Activated T-helper 17 cell treated with anti-CD3 and anti-CD28 coated beads, Interleukin-2, amount 50 U/mL, for 72 hours (primary cell): Measurements from ENCODE around the gene PPP1R10. TPM values are rescaled to one million over a fixed set of nuclear protein-coding genes. Genes with fewer than 3 reads are reported as not detected.
"Not testable (repeated sequence)": the region's sequence is repeated elsewhere in the genome, so short reads cannot be mapped to it uniquely, and the experiment has no call there.

Experiments
- ATAC-seq: fragments of 150-1000 bp; cut with Tn5 transposase; replicated peaks from 2 replicates; pipeline ENCODE4 v1.10.0; 2021; ENCODE audit warnings: mild to moderate bottlenecking, moderate library complexity
- H3K27ac Mint-ChIP-seq: one replicate; pipeline ENCODE4 v1.8.0; 2022; ENCODE audit warnings: mixed read lengths
- H3K27me3 Mint-ChIP-seq: one replicate; pipeline ENCODE4 v1.8.0; 2022; ENCODE audit warnings: mixed read lengths
- H3K36me3 Mint-ChIP-seq: one replicate; pipeline ENCODE4 v1.8.0; 2022; ENCODE audit warnings: low read depth, mild to moderate bottlenecking, mixed read lengths
- H3K4me1 Mint-ChIP-seq: one replicate; pipeline ENCODE4 v1.8.0; 2022; ENCODE audit warnings: mixed read lengths
- H3K4me3 Mint-ChIP-seq: one replicate; pipeline ENCODE4 v1.8.0; 2022; ENCODE audit warnings: mild to moderate bottlenecking, mixed read lengths
- H3K9me3 Mint-ChIP-seq: one replicate; pipeline ENCODE4 v1.8.0; 2022; ENCODE audit warnings: mixed read lengths
- total RNA-seq, 2 donors: library from RNA; stranded (reverse); gene quantifications; one replicate each; pipeline ENCODE4 v1.2.3, GENCODE V29; 2022

Gene PPP1R10
- total RNA-seq, result 100 to 1,000 TPM in 1 of 2 donors, 10 to 100 TPM in 1; 85.9 to 101 TPM

DNA sequence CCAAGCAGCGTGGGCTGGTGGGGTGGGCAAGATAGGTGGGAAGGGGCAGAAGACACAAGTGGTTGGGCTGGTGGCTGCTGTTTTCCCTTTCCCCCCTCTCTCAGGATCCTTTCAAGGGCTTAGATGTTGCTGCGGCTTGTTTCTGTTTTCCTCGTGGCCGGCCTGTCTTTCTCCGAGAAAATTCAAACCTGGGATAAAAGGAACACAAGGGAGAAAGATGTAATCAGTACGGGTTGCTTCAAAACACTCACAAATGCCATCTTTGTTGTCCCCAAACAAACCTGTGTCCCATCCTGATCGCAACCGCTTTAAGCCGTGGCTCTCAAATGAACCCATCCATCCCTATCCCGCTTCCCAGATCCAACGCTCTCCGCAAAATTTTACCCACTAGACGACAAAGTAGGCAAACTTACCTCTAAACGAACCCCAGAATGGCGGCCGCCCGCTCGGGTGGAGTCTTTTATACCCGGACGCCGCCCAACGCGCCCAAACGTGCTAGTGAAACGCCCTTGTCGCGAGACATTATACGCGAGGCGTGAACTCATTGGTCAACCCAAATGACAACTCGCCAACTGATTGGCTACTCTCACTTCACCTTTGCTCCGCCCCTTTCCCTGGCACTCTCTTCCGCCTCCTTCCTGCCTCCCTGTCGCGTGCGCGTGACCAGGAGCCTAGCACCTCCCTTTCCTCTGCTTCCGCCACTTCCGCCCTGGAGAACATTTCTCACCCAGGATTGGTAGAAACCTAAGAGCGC, at the start of gene PPP1R10:
Gene PPP1R10 (minus strand): TSS at position 433 of the 754 bp plus-strand sequence. CDS start 7,299 bp downstream, outside the sequence.
- Mint-ChIP-seq H3K27me3 (no peaks in the 10 kb centered on the region), H3K4me1 (peaks cover 20% of the 10 kb centered on the region), H3K4me3 (peak within 1 kb of the TSS; percentile 94), H3K9me3 (no peaks in the 10 kb centered on the region), H3K36me3 (peaks cover 95% of the 10 kb centered on the region), H3K27ac (peak within 1 kb of the TSS; percentile 100)
- ATAC-seq, result peak; percentile 84

DNA sequence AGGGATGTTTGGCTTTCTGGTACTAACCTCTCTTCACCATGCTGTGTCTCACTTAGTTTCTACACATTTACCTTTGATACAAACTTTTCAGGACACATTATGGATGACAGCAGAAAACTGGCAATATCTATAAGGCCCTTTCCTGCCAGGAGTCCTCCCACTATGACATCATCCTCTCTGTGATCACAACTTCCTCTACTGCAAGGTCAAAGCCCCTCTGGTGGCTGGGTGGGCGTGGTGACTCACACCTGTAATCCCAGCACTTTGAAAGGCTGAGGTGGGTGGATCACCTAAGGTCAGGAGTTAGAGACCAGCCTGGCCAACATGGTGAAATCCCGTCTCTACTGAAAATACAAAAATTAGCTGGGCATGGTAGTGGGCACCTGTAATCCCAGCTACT, 49.3 kb upstream of the PPP1R10 start:
- not testable (repeated sequence) for H3K9me3 Mint-ChIP-seq, H3K27me3 Mint-ChIP-seq
- ATAC-seq, result peak; percentile 94
- peak overlapping the region; percentile 83 for H3K27ac Mint-ChIP-seq
- peak overlapping the region; percentile 29 for H3K4me3 Mint-ChIP-seq
- peaks cover 24% of the 10 kb centered on the region for H3K4me1 Mint-ChIP-seq
- peaks cover 92% of the 10 kb centered on the region for H3K36me3 Mint-ChIP-seq

DNA sequence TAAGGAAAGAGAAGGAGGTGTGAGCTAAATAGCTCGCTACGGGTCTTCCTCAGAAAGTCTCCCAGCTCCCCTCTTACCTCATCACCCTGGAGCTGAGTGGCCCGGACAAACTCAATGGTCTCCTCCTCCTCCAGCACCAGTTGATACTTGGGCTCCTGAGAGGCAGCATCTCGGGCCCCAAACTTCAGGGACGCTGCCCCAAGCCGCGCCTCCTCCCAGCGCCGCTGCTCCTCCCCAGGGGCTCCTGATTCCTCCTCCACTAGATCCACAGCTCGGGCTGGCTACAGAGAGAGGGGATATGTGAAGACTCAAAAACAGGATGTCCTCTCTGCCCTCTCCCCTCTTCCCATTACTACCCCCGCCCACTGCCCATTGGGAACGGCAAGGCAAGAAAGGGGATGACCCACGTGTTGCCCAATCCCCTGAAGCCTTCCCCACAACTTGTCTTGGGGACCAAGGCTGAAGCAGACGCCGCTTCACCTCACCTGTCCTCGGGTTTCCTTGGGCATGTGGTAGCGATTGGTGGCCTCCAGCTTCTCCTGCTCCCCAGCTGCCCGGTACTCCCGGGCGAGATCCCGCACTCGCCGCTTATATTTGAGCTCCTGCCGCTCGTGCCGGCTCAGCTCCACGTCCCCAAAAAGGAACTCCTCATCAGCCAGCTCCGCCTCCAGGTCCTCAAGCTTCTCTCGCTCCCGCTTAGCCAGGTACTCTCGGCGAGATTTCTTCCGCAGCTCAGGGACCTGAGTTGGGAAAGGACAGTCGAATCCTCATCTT, 48.1 kb upstream of the PPP1R10 start:
- H3K27ac Mint-ChIP-seq, result peak overlapping the region; percentile 83
- H3K4me3 Mint-ChIP-seq, result no peak overlapping the region
- no peak for ATAC-seq
- H3K4me1 Mint-ChIP-seq, result peaks cover 19% of the 10 kb centered on the region
- H3K36me3 Mint-ChIP-seq, result peaks cover 88% of the 10 kb centered on the region
- H3K27me3 Mint-ChIP-seq, result no peaks in the 10 kb centered on the region
- no peaks in the 10 kb centered on the region for H3K9me3 Mint-ChIP-seq

DNA sequence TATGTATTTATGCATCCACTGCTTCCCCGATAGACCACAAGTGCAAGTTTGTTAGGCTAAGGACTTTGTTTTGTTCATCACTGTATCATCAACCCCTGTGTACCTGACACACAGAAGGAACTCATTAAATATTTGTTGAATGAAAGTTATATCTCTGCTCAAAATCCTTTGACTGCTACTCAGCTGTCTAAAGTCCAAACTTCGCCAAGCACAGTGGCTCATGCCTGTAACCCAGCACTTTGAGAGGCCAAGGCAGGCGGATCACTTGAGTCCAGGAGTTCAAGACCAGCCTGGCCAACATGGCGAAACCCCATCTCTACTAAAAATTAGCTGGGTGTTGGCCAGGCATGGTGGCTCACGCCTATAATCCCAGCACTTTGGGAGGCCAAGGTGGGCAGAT, 40.9 kb upstream of the PPP1R10 start:
- H3K27ac Mint-ChIP-seq, result peak overlapping the region; percentile 34
- not testable (repeated sequence) for H3K9me3 Mint-ChIP-seq, H3K27me3 Mint-ChIP-seq, ATAC-seq, H3K4me3 Mint-ChIP-seq
- peaks cover 97% of the 10 kb centered on the region for H3K36me3 Mint-ChIP-seq
- peaks cover 17% of the 10 kb centered on the region for H3K4me1 Mint-ChIP-seq

- Mint-ChIP-seq H3K27ac (peak overlapping the region; percentile 34), H3K36me3 (peaks cover 97% of the 10 kb centered on the region), H3K9me3 (no peaks in the 10 kb centered on the region), H3K4me3 (no peak overlapping the region), H3K4me1 (peaks cover 17% of the 10 kb centered on the region), H3K27me3 (no peaks in the 10 kb centered on the region)
- ATAC-seq, result no peak
These were observed 40.4 kb upstream of the PPP1R10 start for GRCh38 chr6:30657454-30657853.

DNA sequence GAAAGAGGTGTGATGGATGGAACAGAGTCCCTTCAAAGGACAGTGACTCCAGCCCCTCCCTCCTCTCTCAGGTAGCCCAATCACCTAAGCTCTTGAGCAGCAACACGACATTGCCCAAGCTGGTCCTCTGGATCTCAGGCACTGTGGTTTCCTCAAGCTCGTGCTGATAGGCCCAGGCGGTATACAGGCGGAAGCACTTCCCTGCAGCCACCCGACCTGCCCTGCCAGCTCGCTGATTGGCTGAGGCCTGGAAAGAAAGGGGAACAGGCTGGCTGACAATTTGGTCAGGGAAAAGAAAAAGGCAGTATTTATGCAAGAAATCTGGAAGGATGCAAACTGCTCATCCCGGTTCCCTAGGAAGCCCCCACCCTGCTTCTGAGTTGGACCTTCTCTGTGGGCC, 39.5 kb upstream of the PPP1R10 start:
- Mint-ChIP-seq H3K36me3 (peaks cover 97% of the 10 kb centered on the region), H3K4me3 (no peak overlapping the region), H3K4me1 (peaks cover 11% of the 10 kb centered on the region), H3K27me3 (no peaks in the 10 kb centered on the region), H3K9me3 (no peaks in the 10 kb centered on the region), H3K27ac (peak overlapping the region; percentile 34)
- ATAC-seq, result no peak

DNA sequence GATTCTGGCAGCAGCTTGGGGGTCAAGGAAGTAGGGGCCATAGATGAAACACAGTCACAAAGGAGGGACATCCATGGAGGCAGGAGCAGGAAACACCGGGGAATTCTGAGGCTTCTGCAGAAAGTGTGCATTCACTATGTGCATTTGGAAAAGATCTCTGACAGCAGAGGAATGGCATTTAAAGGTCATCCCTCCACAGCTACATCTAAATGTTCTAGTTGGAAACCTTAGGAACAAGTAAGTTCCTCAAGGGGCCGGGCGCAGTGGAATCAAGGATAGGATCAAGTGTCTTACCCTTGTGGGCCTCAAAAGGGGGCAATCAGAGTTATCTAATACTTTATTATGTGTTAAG, 38.7 kb upstream of the PPP1R10 start:
- peaks cover 10% of the 10 kb centered on the region for H3K4me1 Mint-ChIP-seq
- ATAC-seq, result no peak
- H3K36me3 Mint-ChIP-seq, result peaks cover 99% of the 10 kb centered on the region
- H3K27me3 Mint-ChIP-seq, result no peaks in the 10 kb centered on the region
- H3K27ac Mint-ChIP-seq, result peak overlapping the region; percentile 34
- no peaks in the 10 kb centered on the region for H3K9me3 Mint-ChIP-seq
- no peak overlapping the region for H3K4me3 Mint-ChIP-seq

DNA sequence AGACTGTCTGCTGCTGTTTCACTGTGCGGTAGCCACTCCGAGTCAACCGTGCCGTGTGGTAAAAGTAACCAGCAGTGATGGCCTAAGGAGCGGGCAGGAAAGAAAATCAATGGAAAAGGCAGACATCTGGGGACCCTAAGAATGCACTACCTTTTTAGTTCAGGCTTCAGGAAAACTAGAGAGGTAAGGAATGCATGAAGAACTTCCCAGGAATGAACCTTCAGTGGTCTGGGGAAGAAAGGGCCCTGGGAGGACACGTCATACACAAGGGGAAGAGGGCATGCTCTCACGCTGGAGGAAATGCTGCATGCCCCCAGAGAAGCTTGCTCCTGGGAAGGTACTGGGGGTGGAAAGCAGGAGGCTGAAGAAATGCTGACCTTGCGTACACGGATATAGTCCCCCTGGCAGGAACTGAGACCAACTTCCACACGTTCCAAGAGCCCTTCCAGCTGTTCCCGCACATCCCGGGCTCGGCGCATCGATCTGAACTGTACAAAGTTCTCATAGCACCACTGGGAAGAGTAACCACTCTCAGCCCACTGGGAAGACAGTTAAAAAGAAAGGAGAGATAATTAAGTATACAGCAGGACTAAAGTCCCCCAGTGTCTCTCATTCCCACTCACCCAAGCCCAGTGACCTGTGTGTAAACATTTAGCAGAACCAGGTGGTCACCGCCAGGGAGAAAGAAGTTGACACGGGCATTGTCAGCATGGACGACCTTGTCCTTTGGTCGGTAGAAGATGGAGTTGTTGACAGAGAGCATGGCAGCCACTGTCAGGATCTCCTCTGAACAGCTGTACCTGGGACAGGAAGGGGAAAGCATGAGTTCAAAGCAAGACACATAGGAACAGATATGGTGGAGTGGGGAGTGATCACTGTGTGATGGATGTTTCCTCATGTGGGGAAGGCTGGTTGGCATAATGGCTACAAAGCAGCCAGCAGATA, 38.0 kb upstream of the PPP1R10 start:
- H3K9me3 Mint-ChIP-seq, result no peaks in the 10 kb centered on the region
- no peak overlapping the region for H3K4me3 Mint-ChIP-seq
- peaks cover 8% of the 10 kb centered on the region for H3K4me1 Mint-ChIP-seq
- ATAC-seq, result no peak
- H3K36me3 Mint-ChIP-seq, result peaks cover 99% of the 10 kb centered on the region
- H3K27ac Mint-ChIP-seq, result peak overlapping the region; percentile 34
- H3K27me3 Mint-ChIP-seq, result no peaks in the 10 kb centered on the region

DNA sequence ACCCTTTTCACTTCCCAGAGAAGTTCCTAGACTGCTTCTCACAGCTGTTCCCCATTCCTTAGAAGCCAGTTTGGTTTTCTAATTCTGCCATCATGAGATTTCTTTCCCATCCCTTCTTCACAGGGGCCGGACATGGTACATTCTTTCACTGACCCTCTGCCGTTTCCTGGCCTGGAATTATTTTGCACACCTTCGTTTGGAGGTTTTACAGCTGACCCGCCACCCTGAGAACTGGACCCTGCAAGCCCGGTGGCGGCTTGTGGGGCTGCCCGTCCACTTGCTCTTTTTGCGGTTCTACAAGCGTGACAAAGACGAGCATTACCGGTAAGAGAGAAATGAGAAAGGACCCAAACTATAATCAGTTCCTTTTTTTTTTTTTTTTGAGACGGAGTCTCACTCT, 34.1 kb upstream of the PPP1R10 start:
- peaks cover 67% of the 10 kb centered on the region for H3K36me3 Mint-ChIP-seq
- peaks cover 6% of the 10 kb centered on the region for H3K4me1 Mint-ChIP-seq
- H3K4me3 Mint-ChIP-seq, result no peak overlapping the region
- no peak for ATAC-seq
- no peak overlapping the region for H3K27ac Mint-ChIP-seq
- H3K27me3 Mint-ChIP-seq, result no peaks in the 10 kb centered on the region
- no peaks in the 10 kb centered on the region for H3K9me3 Mint-ChIP-seq

GRCh38 chr6:30647242-30648116, 30.4 kb upstream of the PPP1R10 start:
- peak; percentile 76 for ATAC-seq
- no peaks in the 10 kb centered on the region for H3K9me3 Mint-ChIP-seq
- H3K4me3 Mint-ChIP-seq, result peak overlapping the region; percentile 83
- H3K36me3 Mint-ChIP-seq, result peaks cover 54% of the 10 kb centered on the region
- H3K27me3 Mint-ChIP-seq, result no peaks in the 10 kb centered on the region
- peak overlapping the region; percentile 85 for H3K27ac Mint-ChIP-seq
- peaks cover 12% of the 10 kb centered on the region for H3K4me1 Mint-ChIP-seq

GRCh38 chr6:30646450-30647241, 29.6 kb upstream of the PPP1R10 start, which contains the start of gene C6orf136:
Gene C6orf136 (plus strand): TSS chr6:30647133. CDS start chr6:30647232, 99 bp downstream.
- Mint-ChIP-seq H3K4me3 (peak within 1 kb of the TSS; percentile 83), H3K4me1 (peaks cover 12% of the 10 kb centered on the region), H3K9me3 (no peaks in the 10 kb centered on the region), H3K27me3 (no peaks in the 10 kb centered on the region), H3K27ac (peak within 1 kb of the TSS; percentile 85), H3K36me3 (peaks cover 50% of the 10 kb centered on the region)
- peak; percentile 82 for ATAC-seq

DNA sequence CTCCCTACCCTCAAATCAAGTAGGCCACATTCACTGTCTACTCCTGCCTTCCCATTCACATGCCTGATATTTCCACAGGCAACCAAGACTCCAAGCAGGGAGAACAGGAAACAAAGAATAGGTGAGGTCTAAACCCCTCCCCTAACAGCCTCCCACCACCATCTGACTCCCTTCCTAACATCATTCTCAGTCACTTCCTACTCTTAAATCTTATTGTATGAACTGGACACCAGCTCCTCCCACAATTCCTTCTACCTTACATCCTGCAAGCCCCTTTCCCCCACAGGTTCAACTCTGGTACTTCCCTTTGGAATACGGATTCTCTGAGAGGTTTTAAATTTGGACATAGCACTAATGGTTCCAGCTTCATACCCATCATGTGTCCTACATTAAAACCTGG, 28.9 kb upstream of the PPP1R10 start:
- ATAC-seq, result no peak
- Mint-ChIP-seq H3K9me3 (no peaks in the 10 kb centered on the region), H3K36me3 (peaks cover 49% of the 10 kb centered on the region), H3K27ac (peak overlapping the region; percentile 85), H3K27me3 (no peaks in the 10 kb centered on the region), H3K4me1 (peaks cover 12% of the 10 kb centered on the region), H3K4me3 (peak overlapping the region; percentile 83)

DNA sequence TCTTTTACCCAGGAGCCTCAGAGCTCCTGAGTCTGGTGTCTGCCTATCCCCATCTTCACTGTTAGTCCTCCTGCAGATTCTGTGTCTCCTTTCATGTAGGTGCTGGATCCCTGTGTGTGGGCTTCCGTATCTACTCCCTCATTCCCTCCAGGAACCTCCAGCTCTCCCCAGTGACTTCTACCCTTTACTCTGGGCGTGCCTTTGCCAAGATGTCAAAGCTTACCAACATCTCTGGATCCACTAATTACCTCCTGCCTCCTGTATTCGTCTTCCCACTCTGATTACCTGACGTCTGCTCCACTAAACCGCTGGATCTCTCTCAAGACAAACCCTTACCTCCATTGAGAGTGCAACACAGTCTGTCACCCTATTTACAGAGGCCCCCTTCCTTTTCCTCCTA, 27.7 kb upstream of the PPP1R10 start:
- Mint-ChIP-seq H3K27me3 (no peaks in the 10 kb centered on the region), H3K27ac (peak overlapping the region; percentile 60), H3K4me3 (no peak overlapping the region), H3K4me1 (peaks cover 12% of the 10 kb centered on the region), H3K9me3 (no peaks in the 10 kb centered on the region), H3K36me3 (peaks cover 46% of the 10 kb centered on the region)
- ATAC-seq, result no peak
